Large intestine (tissue), 12 donors: Measurements from ENCODE around the gene ARV1. TPM values are rescaled to one million over a fixed set of nuclear protein-coding genes. Genes with fewer than 3 reads are reported as not detected.
A peak's percentile ranks its signal among the peaks of the same experiment; 100 is the strongest.

Source experiments
- DNase-seq, 2 donors: peaks; one replicate each; pipeline versions ENCODE4 v3.0.0 to v3.0.0-alpha.2; 2013
- H3K27ac ChIP-seq: one replicate; pipeline ENCODE4 v1.5.1; 2013; ENCODE audit warnings: low read length
- H3K27me3 ChIP-seq: 2 replicates; pipeline ENCODE4 v1.6.1; 2013; ENCODE audit warnings: low read length; ENCODE audit not compliant: control insufficient read depth, insufficient read depth
- H3K36me3 ChIP-seq: 2 replicates; pipeline ENCODE4 v1.6.1; 2013; ENCODE audit warnings: low read length; ENCODE audit not compliant: control insufficient read depth, insufficient read depth
- H3K4me1 ChIP-seq: one replicate; pipeline ENCODE4 v1.6.1; 2013; ENCODE audit warnings: low read length; ENCODE audit not compliant: control insufficient read depth, insufficient read depth
- H3K4me3 ChIP-seq: one replicate; pipeline ENCODE4 v1.5.1; 2013; ENCODE audit warnings: low read length
- H3K9me3 ChIP-seq: one replicate; pipeline ENCODE4 v1.6.1; 2013; ENCODE audit warnings: mild to moderate bottlenecking, low read depth, low read length, moderate library complexity; ENCODE audit not compliant: control insufficient read depth
- WGBS: methylation state at CpG from one replicate; pipeline ENCODE4 v1.1.5; 2013; ENCODE audit warnings: low lambda C conversion rate; ENCODE audit not compliant: insufficient coverage; 5-methylcytosine and 5-hydroxymethylcytosine counted together
- long read RNA-seq, 11 donors: transcript quantifications; one replicate each; lab custom pipeline, GENCODE V29; 2026
- polyA plus RNA-seq: library from polyadenylated mRNA; unstranded; fragments of 120-200 nt; gene quantifications from one replicate; pipeline ENCODE4 v1.2.1, GENCODE V29; 2013

The ARV1 gene
- polyA plus RNA-seq: 22.0 TPM
- long read RNA-seq, donor 1, transcript ARV1-201 (6 exons, 1,335 nt): major isoform, 9 of 9 reads
- long read RNA-seq, donor 1, partial matches to known transcripts: 0 of 9 reads
- long read RNA-seq, donor 1, other reads (novel, unspliced or antisense): 0 of 9 reads
- long read RNA-seq, donor 2, transcript ARV1-201 (6 exons, 1,335 nt): major isoform, 14 of 15 reads
- long read RNA-seq, donor 2, partial matches to known transcripts: 0 of 15 reads
- long read RNA-seq, donor 2, other reads (novel, unspliced or antisense): 0 of 15 reads
- long read RNA-seq, donor 3: 0 reads
- long read RNA-seq, donor 4, partial matches to known transcripts: 0 of 3 reads
- long read RNA-seq, donor 4, other reads (novel, unspliced or antisense): 0 of 3 reads
- long read RNA-seq, donor 5, transcript ARV1-201 (6 exons, 1,335 nt): major isoform, 7 of 7 reads
- long read RNA-seq, donor 5, partial matches to known transcripts: 0 of 7 reads
- long read RNA-seq, donor 5, other reads (novel, unspliced or antisense): 0 of 7 reads
- long read RNA-seq, donor 6, partial matches to known transcripts: 0 of 3 reads
- long read RNA-seq, donor 6, other reads (novel, unspliced or antisense): 0 of 3 reads
- long read RNA-seq, donor 7, partial matches to known transcripts: 0 of 3 reads
- long read RNA-seq, donor 7, other reads (novel, unspliced or antisense): 0 of 3 reads
- long read RNA-seq, donor 8, partial matches to known transcripts: 0 of 4 reads
- long read RNA-seq, donor 8, other reads (novel, unspliced or antisense): 0 of 4 reads
- long read RNA-seq, donor 9, transcript ARV1-201 (6 exons, 1,335 nt): major isoform, 13 of 13 reads
- long read RNA-seq, donor 9, partial matches to known transcripts: 0 of 13 reads
- long read RNA-seq, donor 9, other reads (novel, unspliced or antisense): 0 of 13 reads
- long read RNA-seq, donor 10, transcript ARV1-201 (6 exons, 1,335 nt): major isoform, 6 of 7 reads
- long read RNA-seq, donor 10, partial matches to known transcripts: 0 of 7 reads
- long read RNA-seq, donor 10, other reads (novel, unspliced or antisense): 0 of 7 reads
- long read RNA-seq, donor 11, transcript ARV1-201 (6 exons, 1,335 nt): major isoform, 7 of 7 reads
- long read RNA-seq, donor 11, partial matches to known transcripts: 0 of 7 reads
- long read RNA-seq, donor 11, other reads (novel, unspliced or antisense): 0 of 7 reads

DNA sequence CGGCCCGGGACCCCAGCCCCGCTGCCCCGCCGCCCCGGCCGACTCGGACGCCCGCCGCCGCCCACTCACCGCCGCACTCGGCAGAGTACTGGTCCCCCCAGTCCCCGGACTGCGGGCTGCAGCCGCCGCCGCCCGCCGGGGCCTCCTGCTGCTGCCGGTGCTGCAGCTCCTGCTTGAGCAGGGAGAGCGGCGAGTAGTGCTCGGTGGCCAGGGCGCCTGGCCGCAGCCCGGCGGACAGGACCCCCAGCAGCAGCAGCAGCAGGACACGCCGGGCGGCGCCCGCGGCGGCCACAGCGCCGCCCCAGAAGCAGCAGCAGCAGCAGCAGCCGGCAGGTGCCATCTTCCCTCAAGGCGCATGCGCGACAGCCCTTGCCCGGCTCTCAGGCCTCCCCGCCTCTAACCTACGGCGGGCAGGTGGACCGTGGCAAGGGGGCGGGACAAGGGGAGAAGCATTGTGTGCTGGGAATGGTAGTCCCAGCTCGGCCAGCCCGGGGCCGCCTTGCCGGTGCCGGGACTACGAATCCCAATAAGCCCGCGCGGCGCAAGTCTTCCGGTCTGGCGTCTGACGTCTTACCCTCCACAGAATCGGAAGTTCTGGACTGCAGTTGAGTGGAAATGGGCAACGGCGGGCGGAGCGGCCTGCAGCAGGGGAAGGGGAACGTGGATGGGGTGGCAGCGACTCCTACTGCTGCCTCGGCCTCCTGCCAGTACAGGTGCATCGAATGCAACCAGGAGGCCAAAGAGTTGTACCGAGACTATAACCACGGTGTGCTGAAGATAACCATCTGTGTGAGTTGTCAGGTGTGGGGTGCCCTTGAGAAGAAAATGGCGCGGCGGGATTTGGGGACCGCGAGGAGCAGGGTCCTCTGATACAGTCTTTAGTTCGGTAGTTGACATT lies at the start of gene ARV1, which contains the start of gene TTC13:
TSS of gene ARV1 (plus strand) at position 604 of the 898 bp plus-strand sequence. CDS start at position 616, 12 bp downstream.
TSS of gene TTC13 (minus strand) at position 371 of the 898 bp plus-strand sequence. CDS start at position 340, 31 bp downstream.
- H3K27me3 ChIP-seq: no peaks in the 10 kb centered on the region
- no peaks in the 10 kb centered on the region for H3K36me3 ChIP-seq
- no peaks in the 10 kb centered on the region for H3K9me3 ChIP-seq
- H3K4me3 ChIP-seq: peak within 1 kb of the TSS; percentile 62
- peak within 1 kb of the TSS; percentile 47 for H3K27ac ChIP-seq
- peaks cover 9% of the 10 kb centered on the region for H3K4me1 ChIP-seq
- DNase-seq: peak; percentile 99
- WGBS: no CpG with 5 or more reads among the region's 79 CpGs

DNA sequence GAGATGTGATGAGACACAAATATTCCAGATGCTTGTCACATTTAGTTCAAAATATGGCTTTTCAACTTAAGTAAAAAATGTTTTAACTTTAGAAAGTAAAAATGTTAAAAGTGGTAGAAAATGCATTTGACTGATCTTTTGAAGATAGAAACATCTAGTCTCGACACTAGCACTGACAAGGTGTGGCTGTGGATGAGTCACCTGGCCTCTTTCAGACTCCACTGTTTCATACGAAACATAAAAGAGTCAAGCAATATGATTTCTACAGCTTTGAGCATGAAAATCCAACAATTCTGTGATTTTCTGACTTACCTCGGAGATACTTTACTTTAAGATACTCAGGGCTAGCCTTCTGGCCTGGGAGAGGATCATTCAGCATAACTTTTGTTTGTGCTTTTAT lies 47.9 kb upstream of the ARV1 start:
- no peak overlapping the region for H3K4me3 ChIP-seq
- no peaks in the 10 kb centered on the region for H3K4me1 ChIP-seq
- H3K9me3 ChIP-seq: no peaks in the 10 kb centered on the region
- H3K36me3 ChIP-seq: peaks cover 17% of the 10 kb centered on the region
- no peak for DNase-seq
- no peaks in the 10 kb centered on the region for H3K27me3 ChIP-seq
- 60% methylated on average over 1 of the region's 3 CpGs for WGBS
- H3K27ac ChIP-seq: no peak overlapping the region

DNA sequence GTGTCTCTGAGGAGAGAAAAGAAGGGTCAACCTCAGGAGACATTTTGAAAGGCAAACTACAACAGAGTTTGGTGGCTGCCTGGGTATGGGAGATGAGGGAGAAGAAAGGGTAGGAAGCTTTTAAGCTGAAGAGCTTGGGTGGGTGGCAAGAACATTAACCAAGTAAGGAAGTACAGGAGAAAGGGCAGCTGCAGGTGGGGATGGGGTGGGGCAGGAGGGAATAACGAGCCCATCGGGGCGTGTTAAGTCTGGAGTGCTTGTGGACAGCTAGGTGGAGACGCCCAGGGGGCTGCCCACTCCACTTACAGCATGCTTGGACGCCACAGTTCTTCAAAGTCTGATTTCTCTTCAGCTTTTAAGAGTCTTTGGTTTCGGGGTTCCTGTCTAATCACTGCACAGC lies 43.0 kb upstream of the ARV1 start:
- Histone ChIP-seq H3K36me3 (peaks cover 11% of the 10 kb centered on the region), H3K27me3 (no peaks in the 10 kb centered on the region), H3K4me1 (peaks cover 3% of the 10 kb centered on the region), H3K27ac (no peak overlapping the region), H3K9me3 (no peaks in the 10 kb centered on the region), H3K4me3 (no peak overlapping the region)
- DNase-seq: no peak
- WGBS: no CpG with 5 or more reads among the region's 6 CpGs

DNA sequence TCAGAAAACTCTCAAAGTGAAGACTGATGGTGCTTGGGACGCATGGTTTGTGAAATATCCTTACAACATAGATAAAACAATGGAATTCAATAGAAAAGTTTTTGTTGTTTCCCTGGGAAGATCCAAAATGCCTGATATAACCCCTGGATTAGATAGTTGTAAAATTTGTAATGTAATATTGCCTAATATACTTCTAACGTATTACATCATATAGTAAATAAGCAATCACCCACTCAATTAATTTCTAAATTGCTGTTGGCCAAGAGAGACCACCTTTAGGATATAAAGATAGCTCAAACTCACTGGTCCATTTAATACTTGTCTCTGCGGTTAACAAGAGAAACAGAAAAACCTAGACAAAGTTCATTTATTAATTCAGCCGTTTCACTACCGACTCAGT lies 42.4 kb upstream of the ARV1 start:
- DNase-seq: no peak
- Histone ChIP-seq H3K27ac (no peak overlapping the region), H3K4me3 (no peak overlapping the region), H3K9me3 (no peaks in the 10 kb centered on the region), H3K36me3 (peaks cover 5% of the 10 kb centered on the region), H3K4me1 (peaks cover 3% of the 10 kb centered on the region), H3K27me3 (no peaks in the 10 kb centered on the region)
- 96% methylated on average over 4 of the region's 5 CpGs for WGBS

DNA sequence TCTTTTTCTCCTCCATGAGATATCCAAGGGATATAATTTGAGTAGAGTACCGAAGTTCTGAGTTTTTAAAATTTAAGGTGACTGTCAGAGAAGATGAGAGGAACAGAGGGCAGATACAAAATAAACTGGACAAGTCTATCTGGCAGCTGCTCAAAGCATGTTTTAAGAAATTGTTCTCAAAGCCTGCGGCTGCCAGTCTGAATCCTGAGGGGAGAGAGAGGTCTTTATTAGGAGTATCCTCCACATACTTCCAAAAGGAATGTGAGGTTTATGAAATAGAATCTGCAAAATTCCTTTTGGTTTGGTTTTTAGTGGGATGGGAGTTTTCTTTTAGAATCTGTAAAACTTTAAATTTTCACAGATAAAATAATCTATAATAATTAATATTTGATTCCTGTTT lies 41.5 kb upstream of the ARV1 start:
- Histone ChIP-seq H3K36me3 (peaks cover 4% of the 10 kb centered on the region), H3K4me3 (no peak overlapping the region), H3K27me3 (no peaks in the 10 kb centered on the region), H3K27ac (no peak overlapping the region), H3K9me3 (no peaks in the 10 kb centered on the region), H3K4me1 (peaks cover 3% of the 10 kb centered on the region)
- DNase-seq: no peak
- 88% methylated on average over 1 of the region's 2 CpGs for WGBS

DNA sequence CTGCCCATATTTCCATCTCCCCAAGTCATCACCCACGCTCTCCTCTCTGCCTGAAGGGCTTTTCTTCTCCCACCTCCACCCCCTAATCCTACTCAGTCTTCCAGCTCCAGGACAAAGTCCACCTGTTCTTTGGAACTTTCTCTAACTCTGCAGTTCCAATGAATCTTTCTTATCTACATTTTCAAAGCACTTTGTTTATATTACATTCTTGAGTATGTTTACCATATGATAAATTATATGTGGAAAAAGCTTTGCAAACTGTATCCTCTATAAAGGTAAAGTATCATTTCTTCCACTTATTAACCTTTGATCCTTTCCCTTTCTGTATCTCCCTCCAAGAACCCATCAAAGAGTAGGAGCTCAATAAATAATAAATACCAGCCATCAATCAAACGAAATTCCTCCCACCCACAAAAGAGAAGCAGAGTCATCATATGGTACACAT lies 39.9 kb upstream of the ARV1 start:
- peak in 1 of 2 donors; percentile 49 for DNase-seq
- Histone ChIP-seq H3K27ac (no peak overlapping the region), H3K36me3 (no peaks in the 10 kb centered on the region), H3K9me3 (no peaks in the 10 kb centered on the region), H3K27me3 (no peaks in the 10 kb centered on the region), H3K4me1 (peaks cover 3% of the 10 kb centered on the region), H3K4me3 (no peak overlapping the region)
- WGBS: 30% methylated on average over 2 of the region's 2 CpGs

DNA sequence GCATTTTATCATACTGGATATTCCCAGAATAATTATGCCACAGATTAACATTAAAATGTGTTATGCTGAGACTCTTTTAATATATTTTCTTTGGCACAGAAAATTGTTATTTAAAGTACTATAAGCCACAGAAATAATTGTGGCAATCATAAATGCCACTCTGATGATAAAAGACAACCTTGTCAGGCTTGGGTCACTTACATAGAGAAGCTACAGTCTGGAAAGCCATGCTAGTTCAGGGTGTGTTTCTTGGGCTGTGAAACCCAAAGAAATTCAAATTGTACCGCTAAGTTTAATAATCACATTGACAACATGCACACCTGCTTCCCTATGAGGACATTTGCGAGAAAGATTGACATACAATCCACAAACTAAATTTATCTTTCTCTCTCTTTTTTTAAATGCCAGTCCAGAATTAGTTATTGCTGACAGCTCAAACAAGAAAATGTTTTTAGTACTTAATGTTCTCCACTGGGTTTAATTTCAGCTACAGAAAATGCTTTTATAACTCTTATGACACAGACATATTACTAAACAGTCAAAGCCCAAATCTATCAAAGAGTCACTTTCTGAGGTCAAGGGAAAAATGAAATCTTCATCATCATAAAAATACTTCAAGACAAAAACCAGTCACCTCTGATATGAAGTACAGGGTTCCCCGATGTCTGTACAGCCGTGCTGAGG lies 38.9 kb upstream of the ARV1 start:
- WGBS: 100% methylated on average over 3 of the region's 4 CpGs
- H3K4me1 ChIP-seq: peaks cover 3% of the 10 kb centered on the region
- H3K27me3 ChIP-seq: no peaks in the 10 kb centered on the region
- H3K4me3 ChIP-seq: no peak overlapping the region
- H3K9me3 ChIP-seq: no peaks in the 10 kb centered on the region
- DNase-seq: no peak
- no peaks in the 10 kb centered on the region for H3K36me3 ChIP-seq
- H3K27ac ChIP-seq: no peak overlapping the region

DNA sequence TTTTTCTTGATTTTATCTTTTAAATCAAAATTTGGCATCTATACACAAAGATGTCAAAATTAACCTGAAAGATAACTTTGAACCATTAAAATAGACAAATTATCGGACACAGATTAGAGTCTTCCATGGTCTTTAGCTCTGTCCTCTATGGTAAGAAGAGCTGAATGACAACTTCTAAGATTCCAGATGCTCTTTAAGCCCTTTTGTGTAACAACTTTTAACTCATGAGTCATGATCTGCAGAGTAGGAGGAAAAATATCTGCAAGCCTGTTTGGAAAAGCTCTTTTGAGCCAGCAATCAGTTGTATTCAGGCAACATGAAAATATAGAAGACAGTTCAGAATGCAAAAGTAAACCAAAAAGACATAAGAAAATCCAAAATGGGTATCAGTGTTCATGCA lies 38.0 kb upstream of the ARV1 start:
- 100% methylated on average over 1 of the region's 1 CpG for WGBS

DNA sequence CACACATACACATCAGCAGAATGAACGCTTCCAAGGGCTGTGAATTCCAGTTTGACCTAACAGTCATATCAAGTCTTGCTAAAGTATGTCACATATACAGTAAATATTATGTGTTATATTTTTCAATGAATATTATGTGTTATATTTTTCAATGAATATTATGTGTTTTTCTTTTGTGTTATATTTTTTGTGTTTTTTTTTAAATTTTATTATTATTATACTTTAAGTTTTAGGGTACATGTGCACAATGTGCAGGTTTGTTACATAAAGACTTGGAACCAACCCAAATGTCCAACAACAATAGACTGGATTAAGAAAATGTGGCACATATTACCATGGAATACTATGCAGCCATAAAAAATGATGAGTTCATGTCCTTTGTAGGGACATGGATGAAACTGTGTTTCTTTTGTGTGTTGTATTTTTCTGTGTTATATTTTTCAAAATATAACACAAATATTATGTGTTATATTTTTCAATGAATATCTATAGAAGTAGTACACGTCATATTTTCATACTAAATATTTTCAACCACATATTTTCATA lies 35.8 kb upstream of the ARV1 start:
- Histone ChIP-seq H3K9me3 (no peaks in the 10 kb centered on the region), H3K27ac (no peak overlapping the region), H3K4me3 (no peak overlapping the region), H3K4me1 (peaks cover 3% of the 10 kb centered on the region), H3K36me3 (peaks cover 2% of the 10 kb centered on the region), H3K27me3 (no peaks in the 10 kb centered on the region)
- no CpG with 5 or more reads among the region's 2 CpGs for WGBS
- DNase-seq: no peak

More for the DNA sequence above, 38.0 kb upstream of the ARV1 start:
- DNase-seq: no peak
- Histone ChIP-seq H3K27me3 (no peaks in the 10 kb centered on the region), H3K4me3 (no peak overlapping the region), H3K4me1 (peaks cover 3% of the 10 kb centered on the region), H3K9me3 (no peaks in the 10 kb centered on the region), H3K36me3 (peaks cover 2% of the 10 kb centered on the region), H3K27ac (no peak overlapping the region)
